Measurements from ENCODE around the gene GRIN2A. TPM values are rescaled to one million over a fixed set of nuclear protein-coding genes. Genes with fewer than 3 reads are reported as not detected.

GRIN2A gene
- total RNA-seq, 2 experiments from 2014 or later = not detected

DNA sequence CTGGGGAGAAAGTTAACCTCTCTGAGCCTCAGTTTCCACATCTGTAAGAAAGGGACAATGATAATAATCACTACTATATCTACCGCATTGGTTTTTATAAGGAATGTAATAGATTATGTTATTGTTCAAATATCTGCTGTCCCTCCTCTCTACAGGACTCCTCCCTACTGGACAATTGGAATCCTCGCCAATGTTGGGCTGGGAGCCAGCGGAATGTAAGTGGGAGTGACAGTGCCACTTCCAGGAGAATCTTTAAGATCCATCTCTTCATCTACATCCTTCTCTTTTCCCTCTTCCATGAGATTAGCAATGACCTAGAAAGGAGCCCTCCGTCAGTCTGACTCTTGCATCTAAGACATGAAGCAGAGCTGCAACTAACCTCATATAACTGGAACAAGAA is 95.1 kb downstream of the GRIN2A start:
- no peaks in the 10 kb centered on the region for H3K4me1 ChIP-seq (ENCODE audit: insufficient read depth, low read length, poor library complexity, severe bottlenecking)
- H3K9me3 ChIP-seq (ENCODE audit: low read length) = no peaks in the 10 kb centered on the region
- intact Hi-C loops (cut with micrococcal nuclease; ENCODE audit: unreplicated experiment) = no loop called here
- H3K4me3 ChIP-seq (ENCODE audit: low read depth, low read length, poor library complexity, severe bottlenecking) = no peak overlapping the region
- no peaks in the 10 kb centered on the region for H3K36me3 ChIP-seq (ENCODE audit: insufficient read depth, low read length)
- CTCF ChIA-PET (ENCODE audit: unreplicated experiment) = no interaction called here
- DNase-seq (ENCODE audit: low spot score) = no peak
- no peaks in the 10 kb centered on the region for H3K79me2 ChIP-seq (ENCODE audit: insufficient read depth, low read depth, low read length)
- no peaks in the 10 kb centered on the region for H3K9me2 ChIP-seq (ENCODE audit: insufficient read depth, low read length)
- H2AFZ ChIP-seq (ENCODE audit: low read length) = no peak overlapping the region
- H3K27ac ChIP-seq (ENCODE audit: low read depth, low read length, poor library complexity, severe bottlenecking) = no peak overlapping the region
- no peak for TF ChIP-seq EZH2phosphoT487 (IDR thresholded peaks at IDR 0.05; ENCODE audit: borderline replicate concordance, low read depth, low read length)
- TF ChIP-seq, protein P1, sequence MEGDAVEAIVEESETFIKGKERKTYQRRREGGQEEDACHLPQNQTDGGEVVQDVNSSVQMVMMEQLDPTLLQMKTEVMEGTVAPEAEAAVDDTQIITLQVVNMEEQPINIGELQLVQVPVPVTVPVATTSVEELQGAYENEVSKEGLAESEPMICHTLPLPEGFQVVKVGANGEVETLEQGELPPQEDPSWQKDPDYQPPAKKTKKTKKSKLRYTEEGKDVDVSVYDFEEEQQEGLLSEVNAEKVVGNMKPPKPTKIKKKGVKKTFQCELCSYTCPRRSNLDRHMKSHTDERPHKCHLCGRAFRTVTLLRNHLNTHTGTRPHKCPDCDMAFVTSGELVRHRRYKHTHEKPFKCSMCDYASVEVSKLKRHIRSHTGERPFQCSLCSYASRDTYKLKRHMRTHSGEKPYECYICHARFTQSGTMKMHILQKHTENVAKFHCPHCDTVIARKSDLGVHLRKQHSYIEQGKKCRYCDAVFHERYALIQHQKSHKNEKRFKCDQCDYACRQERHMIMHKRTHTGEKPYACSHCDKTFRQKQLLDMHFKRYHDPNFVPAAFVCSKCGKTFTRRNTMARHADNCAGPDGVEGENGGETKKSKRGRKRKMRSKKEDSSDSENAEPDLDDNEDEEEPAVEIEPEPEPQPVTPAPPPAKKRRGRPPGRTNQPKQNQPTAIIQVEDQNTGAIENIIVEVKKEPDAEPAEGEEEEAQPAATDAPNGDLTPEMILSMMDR (conservative IDR thresholded peaks at IDR 0.05; ENCODE audit: low read length) = no peak
- no peaks in the 10 kb centered on the region for H4K20me1 ChIP-seq (ENCODE audit: insufficient read depth, low read length)
- no peak overlapping the region for H3K4me2 ChIP-seq (ENCODE audit: low read length)
- POLR2A ChIA-PET = interaction anchor here (0.6 kb wide), 1 partner anchor 524 kb away, joined by 4 read pairs; no protein-coding TSS in a partner anchor
- BruUV-seq (replicated peaks) = no TSS peak

DNA sequence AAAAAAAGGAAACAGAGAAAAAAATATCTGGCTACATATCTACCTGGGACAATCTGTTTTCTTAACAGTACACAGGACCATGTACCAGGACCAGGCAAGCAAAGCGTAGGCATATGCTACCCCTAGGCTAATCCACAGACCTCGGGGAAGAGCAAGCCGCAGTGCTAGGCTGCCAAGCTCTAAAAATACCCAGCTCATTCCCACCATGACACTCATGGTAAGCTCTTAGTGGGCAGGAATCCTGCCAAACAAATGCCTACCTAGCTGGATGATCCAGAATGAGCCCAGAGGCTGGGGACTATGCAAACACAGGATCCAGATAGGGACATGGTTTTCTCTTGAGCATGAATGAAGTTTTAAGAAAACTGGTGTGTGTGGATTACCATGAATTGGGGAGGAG is 95.6 kb downstream of the GRIN2A start:
- H3K79me2 ChIP-seq (ENCODE audit: insufficient read depth, low read depth, low read length) = no peaks in the 10 kb centered on the region
- POLR2A ChIA-PET = no interaction called here
- TF ChIP-seq EZH2phosphoT487 (IDR thresholded peaks at IDR 0.05; ENCODE audit: borderline replicate concordance, low read depth, low read length) = no peak
- TF ChIP-seq, protein P1 (conservative IDR thresholded peaks at IDR 0.05; ENCODE audit: low read length) = no peak
- H3K9me3 ChIP-seq (ENCODE audit: low read length) = no peaks in the 10 kb centered on the region
- intact Hi-C loops (cut with micrococcal nuclease; ENCODE audit: unreplicated experiment) = no loop called here
- H3K4me3 ChIP-seq (ENCODE audit: low read depth, low read length, poor library complexity, severe bottlenecking) = no peak overlapping the region
- no peaks in the 10 kb centered on the region for H4K20me1 ChIP-seq (ENCODE audit: insufficient read depth, low read length)
- no peaks in the 10 kb centered on the region for H3K36me3 ChIP-seq (ENCODE audit: insufficient read depth, low read length)
- H3K4me1 ChIP-seq (ENCODE audit: insufficient read depth, low read length, poor library complexity, severe bottlenecking) = no peaks in the 10 kb centered on the region
- H3K9me2 ChIP-seq (ENCODE audit: insufficient read depth, low read length) = no peaks in the 10 kb centered on the region
- CTCF ChIA-PET (ENCODE audit: unreplicated experiment) = no interaction called here
- no peak overlapping the region for H3K27ac ChIP-seq (ENCODE audit: low read depth, low read length, poor library complexity, severe bottlenecking)
- BruUV-seq (replicated peaks) = no TSS peak
- no peak overlapping the region for H2AFZ ChIP-seq (ENCODE audit: low read length)
- H3K4me2 ChIP-seq (ENCODE audit: low read length) = no peak overlapping the region
- no peak for DNase-seq (ENCODE audit: low spot score)

DNA sequence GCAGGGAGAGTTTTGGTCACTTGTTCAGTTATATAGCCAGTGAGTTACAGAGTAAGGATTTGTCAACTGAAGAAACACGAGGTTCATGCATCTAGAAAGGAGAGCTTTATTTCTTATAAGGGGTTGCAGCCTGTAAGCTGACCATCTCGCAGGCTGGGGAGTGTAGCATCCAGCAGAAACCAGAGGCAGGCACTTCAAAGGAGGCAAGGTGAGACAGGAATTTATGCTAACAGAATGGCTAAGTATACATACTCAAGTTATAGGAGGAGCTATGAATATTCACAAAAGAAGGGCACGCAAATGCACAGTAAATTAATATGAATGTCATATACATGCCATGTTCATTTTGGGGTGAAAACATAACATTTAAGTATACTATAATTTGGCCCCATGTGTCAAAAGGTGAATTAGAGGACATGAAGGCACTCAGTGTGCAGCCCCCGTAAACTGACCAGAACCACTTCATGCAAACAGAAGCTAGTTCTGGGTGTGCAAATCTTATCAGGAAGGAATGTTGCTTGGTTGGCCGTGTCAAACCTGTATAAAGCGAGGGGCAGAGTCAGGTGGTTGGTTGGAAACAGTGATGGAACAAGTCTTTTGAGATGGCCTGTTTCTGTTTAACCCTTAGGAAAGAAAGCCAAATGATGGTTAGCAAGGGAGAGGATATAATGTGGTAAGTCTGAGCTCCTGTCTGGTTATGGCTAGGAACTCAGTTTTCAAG is 97.0 kb downstream of the GRIN2A start:
- Histone ChIP-seq H3K27ac (ENCODE audit: low read depth, low read length, poor library complexity, severe bottlenecking) (no peak overlapping the region), H3K79me2 (ENCODE audit: insufficient read depth, low read depth, low read length) (no peaks in the 10 kb centered on the region), H2AFZ (ENCODE audit: low read length) (no peak overlapping the region), H3K9me3 (ENCODE audit: low read length) (no peaks in the 10 kb centered on the region), H3K36me3 (ENCODE audit: insufficient read depth, low read length) (no peaks in the 10 kb centered on the region), H3K4me3 (ENCODE audit: low read depth, low read length, poor library complexity, severe bottlenecking) (no peak overlapping the region), H3K4me1 (ENCODE audit: insufficient read depth, low read length, poor library complexity, severe bottlenecking) (no peaks in the 10 kb centered on the region), H3K4me2 (ENCODE audit: low read length) (no peak overlapping the region), H4K20me1 (ENCODE audit: insufficient read depth, low read length) (no peaks in the 10 kb centered on the region), H3K9me2 (ENCODE audit: insufficient read depth, low read length) (no peaks in the 10 kb centered on the region)
- ChIA-PET CTCF (ENCODE audit: unreplicated experiment) (no interaction called here), POLR2A (no interaction called here)
- no TSS peak for BruUV-seq (replicated peaks)
- TF ChIP-seq, protein P1 (conservative IDR thresholded peaks at IDR 0.05; ENCODE audit: low read length) = no peak
- DNase-seq (ENCODE audit: low spot score) = no peak
- intact Hi-C loops (cut with micrococcal nuclease; ENCODE audit: unreplicated experiment) = no loop called here

Measured in OCI-LY7 (cell line).